Neural cell (in vitro differentiated cells): ENCODE data around the gene PAX3.

Experiments
- EZH2 ChIP-seq: fragments of 200-600, 300-800 bp; shearing (Covaris generic), sonication (generic); IDR thresholded peaks from 2 replicates; pipeline ENCODE4 v1.6.1; 2014; ENCODE audit warnings: antibody characterized with exemption, low read length, borderline replicate concordance, mild to moderate bottlenecking; ENCODE audit not compliant: insufficient read depth, poor library complexity, severe bottlenecking
- RAD21 ChIP-seq: fragments of 450-650 bp; conservative IDR thresholded peaks from 2 replicates; pipeline ENCODE4 v1.6.1; 2014; ENCODE audit warnings: antibody characterized with exemption, mild to moderate bottlenecking, moderate library complexity
- REST ChIP-seq: IDR thresholded peaks from 2 replicates; pipeline ENCODE4 v1.6.1; 2012; ENCODE audit warnings: borderline replicate concordance
- TF ChIP-seq, protein P1 (sequence below): fragments of 450-650 bp; IDR thresholded peaks from 2 replicates; pipeline ENCODE4 v1.5.1; 2014; ENCODE audit warnings: antibody characterized with exemption, mild to moderate bottlenecking, moderate library complexity; ENCODE audit not compliant: poor library complexity, severe bottlenecking

- TF ChIP-seq, protein P1, sequence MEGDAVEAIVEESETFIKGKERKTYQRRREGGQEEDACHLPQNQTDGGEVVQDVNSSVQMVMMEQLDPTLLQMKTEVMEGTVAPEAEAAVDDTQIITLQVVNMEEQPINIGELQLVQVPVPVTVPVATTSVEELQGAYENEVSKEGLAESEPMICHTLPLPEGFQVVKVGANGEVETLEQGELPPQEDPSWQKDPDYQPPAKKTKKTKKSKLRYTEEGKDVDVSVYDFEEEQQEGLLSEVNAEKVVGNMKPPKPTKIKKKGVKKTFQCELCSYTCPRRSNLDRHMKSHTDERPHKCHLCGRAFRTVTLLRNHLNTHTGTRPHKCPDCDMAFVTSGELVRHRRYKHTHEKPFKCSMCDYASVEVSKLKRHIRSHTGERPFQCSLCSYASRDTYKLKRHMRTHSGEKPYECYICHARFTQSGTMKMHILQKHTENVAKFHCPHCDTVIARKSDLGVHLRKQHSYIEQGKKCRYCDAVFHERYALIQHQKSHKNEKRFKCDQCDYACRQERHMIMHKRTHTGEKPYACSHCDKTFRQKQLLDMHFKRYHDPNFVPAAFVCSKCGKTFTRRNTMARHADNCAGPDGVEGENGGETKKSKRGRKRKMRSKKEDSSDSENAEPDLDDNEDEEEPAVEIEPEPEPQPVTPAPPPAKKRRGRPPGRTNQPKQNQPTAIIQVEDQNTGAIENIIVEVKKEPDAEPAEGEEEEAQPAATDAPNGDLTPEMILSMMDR: no peak
- TF ChIP-seq RAD21 (no peak), REST (no peak), EZH2 (no peak)
Measured at GRCh38 chr2:222180619-222181018, 118.2 kb downstream of the PAX3 start.
